Keratinocyte (primary cell): ENCODE measurements around the gene PKD1. TPM values are rescaled to one million over a fixed set of nuclear protein-coding genes. Genes with fewer than 3 reads are reported as not detected.

ENCODE experiments used
- DNase-seq: peaks from one replicate; pipeline ENCODE4 v3.0.0-alpha.2; 2011; ENCODE audit warnings: low read depth, missing footprints, low spot score
- FAIRE-seq: peaks from 2 replicates; lab custom pipeline; 2011; peaks lifted over from hg19 to GRCh38; lab: Jason Lieb, UNC
- H2AFZ ChIP-seq: 2 replicates; pipeline ENCODE4 v1.6.0; 2012; ENCODE audit warnings: low read length, control low read depth, inconsistent platforms; ENCODE audit not compliant: control insufficient read depth
- H3K27ac ChIP-seq: 2 replicates; pipeline ENCODE4 v1.5.1; 2011; ENCODE audit warnings: low read length; ENCODE audit not compliant: control insufficient read depth, insufficient read depth
- H3K27me3 ChIP-seq: 3 replicates; pipeline ENCODE4 v1.6.0; 2011; ENCODE audit warnings: low read length; ENCODE audit not compliant: control insufficient read depth, insufficient read depth; ENCODE audit errors: extremely low read depth
- H3K36me3 ChIP-seq, 2 experiments: 2 replicates in 1 of 2; 3 replicates in 1 of 2; pipeline ENCODE4 v1.5.1; 2011; ENCODE audit warnings: low read length in 2 of 2, mild to moderate bottlenecking in 1 of 2; ENCODE audit not compliant: control insufficient read depth in 2 of 2, insufficient read depth in 2 of 2; ENCODE audit errors: extremely low read depth in 1 of 2
- H3K4me1 ChIP-seq: 3 replicates; pipeline ENCODE4 v1.5.1; 2011; ENCODE audit warnings: low read length; ENCODE audit not compliant: control insufficient read depth, insufficient read depth; ENCODE audit errors: extremely low read depth
- H3K4me2 ChIP-seq: 3 replicates; pipeline ENCODE4 v1.6.0; 2011; ENCODE audit warnings: low read depth, low read length; ENCODE audit not compliant: control insufficient read depth, insufficient read depth; ENCODE audit errors: extremely low read depth
- H3K4me3 ChIP-seq, 3 experiments: fragments of 200-600 bp in 1 of 3; sonication (generic) in 1 of 3; 2 replicates in 2 of 3; 3 replicates in 1 of 3; pipeline ENCODE4 v1.5.1; 2011 to 2016; ENCODE audit warnings: low read length in 3 of 3, mild to moderate bottlenecking in 3 of 3, control low read depth in 2 of 3, inconsistent platforms in 1 of 3, low read depth in 1 of 3, mixed read lengths in 1 of 3, mixed run types in 1 of 3, moderate library complexity in 1 of 3; ENCODE audit not compliant: control insufficient read depth in 2 of 3, insufficient read depth in 2 of 3; ENCODE audit errors: extremely low read depth in 1 of 3
- H3K79me2 ChIP-seq: 2 replicates; pipeline ENCODE4 v1.6.0; 2012; ENCODE audit warnings: low read length; ENCODE audit not compliant: control insufficient read depth, insufficient read depth
- H3K9ac ChIP-seq: 3 replicates; pipeline ENCODE4 v1.6.0; 2011; ENCODE audit warnings: low read length; ENCODE audit not compliant: control insufficient read depth, insufficient read depth; ENCODE audit errors: extremely low read depth
- H3K9me1 ChIP-seq: 3 replicates; pipeline ENCODE4 v1.6.0; 2011; ENCODE audit warnings: low read length; ENCODE audit not compliant: control insufficient read depth, insufficient read depth; ENCODE audit errors: extremely low read depth
- H3K9me3 ChIP-seq: 2 replicates; pipeline ENCODE4 v1.5.1; 2012; ENCODE audit warnings: low read depth, low read length; ENCODE audit not compliant: control insufficient read depth
- H4K20me1 ChIP-seq: 3 replicates; pipeline ENCODE4 v1.6.0; 2011; ENCODE audit warnings: low read length; ENCODE audit not compliant: control insufficient read depth, insufficient read depth; ENCODE audit errors: extremely low read depth
- EZH2 ChIP-seq: IDR thresholded peaks from one replicate; pipeline ENCODE4 v1.6.1; 2012; ENCODE audit warnings: inconsistent platforms, mild to moderate bottlenecking, low read length, moderate library complexity
- dilution Hi-C: fragments of 300-500 bp; cut with MboI; formaldehyde crosslinking; loops from one replicate; pipeline ENCODE4 v1.7.0; 2020; ENCODE audit warnings: low sequenced_read_pairs; ENCODE audit not compliant: extremely low pct_ligation_motif_present
- polyA plus RNA-seq, 5 experiments: library from polyadenylated mRNA; depleted of rRNA in 3 of 5; stranded (reverse) in 3 of 5; stranded (forward) in 1 of 5; unstranded in 1 of 5; fragments of >200 nt; gene quantifications; 1 replicate in 1 of 5; 2 replicates in 3 of 5; 3 replicates in 1 of 5; pipeline versions ENCODE4 v1.2.1 to v1.2.3, GENCODE V29; 2011 to 2012; ENCODE audit warnings: missing spikeins in 2 of 5, low read depth in 1 of 5, low replicate concordance in 1 of 5
- TF ChIP-seq, protein P1 (sequence below), 3 experiments: IDR thresholded peaks in 1 of 3; conservative IDR thresholded peaks in 1 of 3; optimal IDR thresholded peaks in 1 of 3; 2 replicates in 2 of 3; 3 replicates in 1 of 3; pipeline versions ENCODE3 to v1.5.1; 2011; ENCODE audit warnings: low read length in 3 of 3, mild to moderate bottlenecking in 3 of 3, moderate library complexity in 2 of 3, control low read depth in 1 of 3, inconsistent platforms in 1 of 3; ENCODE audit not compliant: insufficient read depth in 2 of 3; ENCODE audit errors: extremely low read depth in 1 of 3

Gene PKD1
- polyA plus RNA-seq, 1 donor (not counting 4 experiments of a cell fraction or from before 2014, with no cell fraction given), result 10.6 TPM

DNA sequence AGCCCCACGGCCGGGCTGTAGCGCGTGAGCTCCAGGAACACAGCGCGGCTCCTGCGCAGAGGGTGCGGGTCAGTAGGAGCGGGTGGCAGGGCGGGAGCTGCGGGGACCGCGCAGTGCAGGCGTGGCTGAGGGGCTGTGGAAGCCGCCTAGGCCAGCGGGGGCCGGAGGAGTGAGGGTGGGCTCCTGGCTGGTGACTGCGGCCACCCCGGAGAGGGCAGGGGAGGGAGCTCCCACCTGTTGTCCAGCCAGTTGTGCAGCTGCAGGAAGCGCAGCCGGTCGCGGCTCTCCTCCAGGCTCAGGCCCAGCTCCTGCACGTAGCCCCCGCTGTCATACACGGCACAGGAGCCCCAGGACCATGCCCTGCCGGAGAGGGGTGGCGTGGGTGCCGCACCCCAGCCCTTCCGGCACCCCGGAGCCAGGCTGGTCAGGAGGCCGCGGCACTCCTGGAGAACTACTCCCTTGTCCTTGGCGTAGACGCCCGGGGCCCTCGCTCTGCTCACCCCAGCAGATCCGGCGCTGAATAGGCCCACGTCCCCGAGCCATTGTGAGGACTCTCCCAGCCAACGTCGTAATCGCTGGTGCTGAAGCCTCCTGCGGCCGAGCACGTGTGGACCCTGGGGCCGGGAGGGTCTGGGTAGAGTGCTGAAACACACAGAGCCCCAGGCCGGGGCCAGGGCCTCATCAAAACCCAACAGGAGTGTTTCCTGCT is 44.0 kb downstream of the PKD1 start:
- no peak overlapping the region for H2AFZ ChIP-seq
- TF ChIP-seq EZH2, result no peak
- TF ChIP-seq, protein P1, sequence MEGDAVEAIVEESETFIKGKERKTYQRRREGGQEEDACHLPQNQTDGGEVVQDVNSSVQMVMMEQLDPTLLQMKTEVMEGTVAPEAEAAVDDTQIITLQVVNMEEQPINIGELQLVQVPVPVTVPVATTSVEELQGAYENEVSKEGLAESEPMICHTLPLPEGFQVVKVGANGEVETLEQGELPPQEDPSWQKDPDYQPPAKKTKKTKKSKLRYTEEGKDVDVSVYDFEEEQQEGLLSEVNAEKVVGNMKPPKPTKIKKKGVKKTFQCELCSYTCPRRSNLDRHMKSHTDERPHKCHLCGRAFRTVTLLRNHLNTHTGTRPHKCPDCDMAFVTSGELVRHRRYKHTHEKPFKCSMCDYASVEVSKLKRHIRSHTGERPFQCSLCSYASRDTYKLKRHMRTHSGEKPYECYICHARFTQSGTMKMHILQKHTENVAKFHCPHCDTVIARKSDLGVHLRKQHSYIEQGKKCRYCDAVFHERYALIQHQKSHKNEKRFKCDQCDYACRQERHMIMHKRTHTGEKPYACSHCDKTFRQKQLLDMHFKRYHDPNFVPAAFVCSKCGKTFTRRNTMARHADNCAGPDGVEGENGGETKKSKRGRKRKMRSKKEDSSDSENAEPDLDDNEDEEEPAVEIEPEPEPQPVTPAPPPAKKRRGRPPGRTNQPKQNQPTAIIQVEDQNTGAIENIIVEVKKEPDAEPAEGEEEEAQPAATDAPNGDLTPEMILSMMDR (optimal IDR thresholded peaks at IDR 0.05 in 1 of 3, IDR thresholded peaks at IDR 0.05 in 1 of 3, conservative IDR thresholded peaks at IDR 0.05 in 1 of 3; ENCODE audit: extremely low read depth in 1 of 3, insufficient read depth in 2 of 3, low read length in 3 of 3), result no peak
- H3K4me2 ChIP-seq, result peak overlapping the region; percentile 32
- peaks cover 24 to 42% of the 10 kb centered on the region in 2 experiments for H3K36me3 ChIP-seq
- dilution Hi-C loops, result no loop called here
- no peak for DNase-seq
- H3K4me1 ChIP-seq, result peaks cover 29% of the 10 kb centered on the region
- no peak overlapping the region for H3K4me3 ChIP-seq
- no peaks in the 10 kb centered on the region for H3K9me3 ChIP-seq
- no peak for FAIRE-seq
- no peaks in the 10 kb centered on the region for H3K27me3 ChIP-seq
- no peak overlapping the region for H3K27ac ChIP-seq
- H3K79me2 ChIP-seq, result no peaks in the 10 kb centered on the region
- peaks cover 15% of the 10 kb centered on the region for H4K20me1 ChIP-seq
- H3K9me1 ChIP-seq, result no peaks in the 10 kb centered on the region
- no peak overlapping the region for H3K9ac ChIP-seq

DNA sequence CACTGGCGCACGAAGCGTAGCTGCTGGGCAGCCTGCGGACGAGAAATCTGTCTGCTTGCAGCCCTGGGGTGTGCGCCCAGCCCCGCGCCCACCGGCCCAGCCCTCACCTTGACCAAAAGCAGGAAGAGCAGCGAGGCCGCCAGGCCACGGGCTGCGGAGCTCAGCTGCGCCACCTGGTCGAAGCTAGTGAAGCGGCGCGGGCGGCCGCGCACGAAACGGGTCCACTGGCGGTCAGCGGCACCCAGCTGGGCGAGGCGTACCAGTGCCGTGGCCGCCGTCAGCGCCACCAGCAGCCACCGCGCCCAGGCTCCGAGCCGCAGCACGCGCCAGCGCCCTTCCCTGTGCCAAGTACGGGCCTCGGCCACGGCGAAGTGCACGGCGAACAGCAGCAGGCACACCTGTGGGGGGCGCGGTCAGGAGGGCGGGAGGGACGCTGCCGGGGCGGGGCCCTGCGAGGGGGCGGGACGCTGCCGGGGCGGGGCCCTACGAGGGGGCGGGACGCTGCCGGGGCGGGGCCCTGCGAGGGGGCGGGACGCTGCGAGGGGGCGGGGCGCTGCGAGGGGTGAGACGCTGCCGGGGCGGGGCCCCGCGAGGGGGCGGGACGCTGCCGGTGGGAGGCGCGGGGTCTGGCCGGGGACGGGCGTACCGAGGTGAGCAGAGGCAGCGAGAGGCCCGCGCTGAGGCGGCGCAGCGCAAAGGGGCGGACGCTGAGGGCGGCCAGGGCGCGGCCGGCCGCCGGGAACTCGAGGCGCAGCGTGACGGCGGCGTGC is 44.7 kb downstream of the PKD1 start:
- H3K9me3 ChIP-seq, result no peaks in the 10 kb centered on the region
- dilution Hi-C loops, result no loop called here
- peaks cover 29% of the 10 kb centered on the region for H3K4me1 ChIP-seq
- peaks cover 26 to 49% of the 10 kb centered on the region in 2 experiments for H3K36me3 ChIP-seq
- H3K9me1 ChIP-seq, result no peaks in the 10 kb centered on the region
- no peak overlapping the region for H3K4me3 ChIP-seq
- H3K9ac ChIP-seq, result no peak overlapping the region
- TF ChIP-seq, protein P1 (optimal IDR thresholded peaks at IDR 0.05 in 1 of 3, IDR thresholded peaks at IDR 0.05 in 1 of 3, conservative IDR thresholded peaks at IDR 0.05 in 1 of 3; ENCODE audit: extremely low read depth in 1 of 3, insufficient read depth in 2 of 3, low read length in 3 of 3), result no peak
- TF ChIP-seq EZH2, result no peak
- H3K27ac ChIP-seq, result no peak overlapping the region
- peak; percentile 41 for DNase-seq
- no peaks in the 10 kb centered on the region for H3K27me3 ChIP-seq
- FAIRE-seq, result no peak
- no peak overlapping the region for H2AFZ ChIP-seq
- H3K4me2 ChIP-seq, result peak overlapping the region; percentile 32
- H4K20me1 ChIP-seq, result peaks cover 15% of the 10 kb centered on the region
- H3K79me2 ChIP-seq, result no peaks in the 10 kb centered on the region
